Stimulated activated CD8-positive, alpha-beta memory T cell treated with anti-CD3 and anti-CD28 coated beads, Interleukin-15, amount 100 ng/mL, for 4 hours (primary cell): ENCODE measurements around the gene EIF2AK3.
"Not testable (repeated sequence)": the region's sequence is repeated elsewhere in the genome, so short reads cannot be mapped to it uniquely, and the experiment has no call there.

Experiments
- DNase-seq, 2 donors: peaks; one replicate each; pipeline ENCODE4 v3.0.0-alpha.2; 2020; ENCODE audit warnings: low read depth in 2 of 2

EIF2AK3 gene

DNA sequence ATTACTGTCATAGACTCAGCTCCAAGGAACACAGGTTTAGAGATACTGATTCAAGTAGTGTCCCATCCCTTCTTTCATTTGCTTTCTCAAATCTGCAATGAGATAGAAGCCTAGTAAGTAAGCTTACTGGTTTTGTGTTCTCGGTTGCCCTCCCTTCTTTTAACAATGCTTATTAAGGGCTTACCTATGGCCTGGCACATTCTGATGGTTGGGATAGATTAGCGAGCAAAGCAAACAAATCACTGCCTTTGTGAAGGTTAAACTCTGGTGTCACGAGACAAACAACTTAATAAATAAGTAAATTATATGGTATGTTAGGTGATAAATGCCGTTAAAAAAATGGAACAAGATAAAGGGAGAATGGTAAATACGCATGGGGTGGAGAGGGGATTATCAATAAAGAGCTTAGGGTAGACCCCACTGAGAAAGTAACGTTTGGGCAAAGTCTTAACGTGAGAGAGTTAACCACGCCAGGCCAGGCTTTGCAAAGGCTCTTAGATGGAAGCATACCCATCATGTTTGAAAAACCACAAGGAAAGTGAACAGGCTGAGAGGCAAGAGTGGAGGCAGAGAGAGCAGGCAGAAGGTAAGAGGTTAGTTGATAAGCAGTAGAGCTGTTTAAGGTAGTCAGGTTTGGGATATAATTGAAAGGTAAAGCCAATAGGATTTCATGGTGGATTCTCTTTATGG is 31.0 kb downstream of the EIF2AK3 start:
- DNase-seq = no peak

DNA sequence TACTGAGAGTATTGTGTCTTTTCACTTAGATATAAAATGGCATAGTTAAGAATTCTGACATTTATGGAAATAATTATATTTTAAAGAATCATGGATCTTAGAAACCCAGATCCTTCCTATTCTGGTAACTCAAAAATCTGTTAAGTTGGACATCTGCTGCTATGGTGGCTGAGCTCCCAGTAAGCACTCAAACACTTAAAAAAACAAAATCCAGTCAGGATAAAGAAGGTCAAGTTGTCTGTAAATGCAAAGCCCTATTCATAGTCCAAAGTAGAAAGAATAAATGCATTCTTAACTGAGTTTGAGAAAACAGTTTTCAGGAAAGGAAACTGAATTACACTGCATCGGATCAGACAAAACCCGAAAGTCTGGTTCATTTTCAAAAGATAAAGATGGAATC is 35.6 kb downstream of the EIF2AK3 start:
- DNase-seq = no peak

DNA sequence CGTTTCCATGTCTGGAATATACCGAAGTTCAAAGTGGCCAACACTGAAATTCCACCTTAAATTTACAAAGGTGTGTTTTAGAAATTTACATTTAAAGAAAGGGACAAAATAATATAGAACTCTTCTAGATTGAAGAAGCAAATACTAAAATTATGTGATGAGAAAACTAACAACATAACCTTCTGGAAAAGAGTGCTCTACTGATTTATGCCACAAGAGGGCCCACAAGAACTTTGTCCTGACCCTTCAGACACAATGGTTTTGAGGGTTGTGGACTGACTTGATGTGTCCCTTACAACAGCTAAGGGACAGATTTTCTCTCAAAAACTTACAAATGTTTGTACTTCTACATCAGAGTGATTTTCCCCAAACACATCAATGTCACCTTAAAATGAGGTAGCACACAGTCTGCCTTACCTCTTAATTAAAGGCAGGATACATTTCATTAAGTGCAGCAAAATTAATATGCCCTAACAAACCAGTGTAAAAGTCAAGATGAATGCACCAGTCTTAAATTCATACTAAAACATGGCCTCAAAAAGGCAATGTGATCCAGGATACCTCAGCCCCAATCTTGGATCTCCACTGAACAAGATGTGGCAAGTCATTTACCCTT is 36.2 kb downstream of the EIF2AK3 start:
- peak in 1 of 2 donors; percentile 8 for DNase-seq

DNA sequence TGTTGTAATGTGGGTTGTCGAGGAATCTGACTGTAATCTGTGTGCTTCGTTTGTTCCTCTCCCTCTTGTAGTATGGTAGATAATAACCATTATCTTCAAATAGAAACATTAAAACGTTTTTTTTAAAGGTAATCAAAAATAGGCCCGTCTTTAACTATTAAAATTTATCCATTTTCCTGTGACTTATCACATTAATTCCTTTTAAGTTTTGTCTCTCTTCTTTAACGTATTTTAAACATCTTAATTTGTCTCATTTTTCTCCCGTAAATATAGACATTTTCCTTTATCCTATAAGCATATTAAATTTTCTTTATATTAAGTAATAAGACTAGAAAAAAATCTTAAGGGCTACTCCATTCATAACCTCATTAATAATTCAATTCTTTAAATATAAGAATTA is 41.3 kb downstream of the EIF2AK3 start:
- DNase-seq = no peak

DNA sequence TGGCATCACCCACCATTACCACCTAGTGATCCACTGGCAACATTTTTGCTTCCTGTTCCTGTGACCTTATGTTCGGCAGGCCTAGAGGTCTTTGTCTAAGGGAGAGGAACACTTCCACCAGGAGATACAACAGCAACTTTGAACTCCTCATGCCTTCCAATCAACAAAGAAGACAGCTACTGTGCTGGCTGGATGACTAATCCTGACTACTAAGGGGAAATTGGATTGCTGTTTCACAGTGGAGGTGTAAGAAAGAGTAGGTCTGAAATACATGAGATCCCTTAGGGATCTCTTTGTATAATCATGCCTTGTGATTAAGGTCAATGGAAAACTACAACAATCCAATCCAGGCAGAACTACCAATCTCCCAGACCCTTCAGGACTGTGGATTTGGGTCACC is 45.2 kb downstream of the EIF2AK3 start:
- no peak for DNase-seq

DNA sequence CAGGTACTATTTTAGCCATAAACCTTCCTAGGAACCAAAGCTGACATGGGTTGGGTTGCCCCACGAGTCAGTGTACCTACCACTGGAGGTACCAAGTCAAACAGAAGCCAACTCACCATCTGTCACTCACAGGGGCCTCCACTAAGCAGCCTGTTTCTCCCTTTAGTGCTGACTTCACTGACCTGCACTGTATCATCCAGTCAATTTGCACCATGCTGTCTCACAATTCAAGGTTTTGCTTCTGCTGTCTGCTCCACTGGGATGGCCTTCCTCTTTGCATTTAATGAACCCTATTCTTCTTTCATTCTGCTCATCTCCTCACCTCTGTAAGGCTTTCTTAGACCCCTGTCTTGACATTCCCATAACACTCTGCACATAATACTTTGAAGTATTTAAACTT is 47.2 kb downstream of the EIF2AK3 start:
- DNase-seq = no peak

DNA sequence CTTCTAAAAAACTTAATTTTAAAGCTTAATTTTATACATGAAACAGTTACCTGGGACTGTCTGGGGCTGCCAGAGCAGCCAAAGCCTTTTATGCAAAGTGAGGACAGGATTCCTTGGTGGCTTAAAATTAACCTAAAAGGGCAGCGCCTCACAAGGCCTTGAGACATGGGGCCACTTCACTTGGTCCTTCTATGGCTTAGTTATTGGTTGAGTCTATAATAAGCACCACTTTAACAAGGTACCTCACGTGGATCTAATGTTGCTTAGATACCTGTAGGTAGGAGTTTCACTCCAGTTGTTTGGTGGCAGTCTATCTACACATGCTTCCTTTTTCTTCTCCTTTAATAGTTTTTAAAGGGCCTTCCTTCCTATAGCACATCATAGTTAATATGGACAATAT is 51.6 kb downstream of the EIF2AK3 start:
- no peak for DNase-seq

DNA sequence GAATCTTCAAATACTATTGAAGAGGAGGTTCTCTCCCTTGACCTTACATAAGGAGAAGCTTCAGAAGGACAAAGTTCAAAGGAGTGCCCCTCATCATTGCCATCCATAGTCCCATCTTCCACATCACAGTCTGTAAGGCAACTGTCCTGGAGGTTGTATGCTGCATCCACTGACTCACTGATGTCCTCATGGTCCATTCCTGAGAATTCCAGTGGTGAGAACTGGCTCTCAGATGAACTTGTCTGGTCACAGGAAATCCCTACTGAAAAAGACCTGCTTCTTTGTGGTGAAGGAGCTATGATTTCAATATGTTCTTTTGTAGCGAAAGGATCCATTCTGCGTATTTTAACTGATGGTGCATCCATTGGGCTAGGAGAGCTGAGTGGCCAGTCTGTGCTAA is 52.2 kb downstream of the EIF2AK3 start:
- no peak for DNase-seq

DNA sequence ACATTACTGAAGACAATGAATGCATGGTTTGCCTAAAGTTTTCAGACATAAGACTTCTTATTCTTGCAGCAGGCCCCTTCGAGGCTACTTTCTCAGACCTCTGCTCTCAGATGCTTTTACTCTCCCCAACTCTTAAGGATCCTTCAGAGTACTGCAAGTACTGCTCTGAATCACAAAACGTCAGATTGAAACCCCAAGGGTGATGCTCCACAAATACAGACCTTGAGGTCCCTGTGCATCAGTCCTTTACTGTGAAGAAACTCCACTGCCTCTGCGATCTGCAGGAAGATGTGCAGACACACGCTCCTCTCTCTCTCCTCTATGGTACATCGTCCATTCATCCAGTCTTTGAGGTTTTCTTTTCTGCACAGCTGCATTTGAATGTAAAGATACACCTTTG is 52.8 kb downstream of the EIF2AK3 start:
- no peak for DNase-seq

DNA sequence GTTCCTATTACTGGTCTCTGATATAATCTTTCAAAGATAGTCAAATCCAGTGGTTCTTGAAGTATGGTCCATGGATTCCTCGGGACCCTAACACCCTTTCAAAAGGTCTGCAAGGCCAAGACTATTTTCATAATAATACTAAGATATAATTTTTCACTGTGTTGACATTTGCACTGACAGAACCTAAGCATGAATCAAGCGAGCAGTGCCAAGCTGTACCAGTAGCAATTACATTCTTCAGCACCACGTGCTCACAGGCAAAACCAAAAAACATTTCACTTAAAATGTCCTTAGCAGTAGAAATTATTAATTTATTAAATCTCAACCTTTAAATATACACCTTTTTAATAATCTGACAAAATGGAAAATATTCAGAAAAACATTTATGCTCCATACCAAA is 59.1 kb downstream of the EIF2AK3 start:
- no peak for DNase-seq

DNA sequence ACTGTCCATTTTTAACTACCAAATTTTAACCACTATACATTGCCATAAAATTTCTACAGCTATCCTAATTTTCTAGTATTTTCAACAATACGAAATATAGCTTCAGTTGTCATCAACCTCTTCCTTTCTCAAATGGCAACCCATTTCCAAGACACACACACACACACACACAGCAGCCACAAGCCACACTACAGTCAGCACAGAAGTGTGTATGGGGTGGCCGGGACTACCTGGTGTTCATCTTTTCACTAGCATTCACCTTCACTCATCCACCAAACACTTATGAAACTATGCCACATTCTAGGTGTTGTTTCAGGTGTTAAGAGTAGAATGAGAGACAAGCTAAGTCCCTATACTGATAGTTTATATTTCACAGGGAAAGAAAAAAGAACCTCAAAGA is 62.9 kb downstream of the EIF2AK3 start:
- no peak for DNase-seq

DNA sequence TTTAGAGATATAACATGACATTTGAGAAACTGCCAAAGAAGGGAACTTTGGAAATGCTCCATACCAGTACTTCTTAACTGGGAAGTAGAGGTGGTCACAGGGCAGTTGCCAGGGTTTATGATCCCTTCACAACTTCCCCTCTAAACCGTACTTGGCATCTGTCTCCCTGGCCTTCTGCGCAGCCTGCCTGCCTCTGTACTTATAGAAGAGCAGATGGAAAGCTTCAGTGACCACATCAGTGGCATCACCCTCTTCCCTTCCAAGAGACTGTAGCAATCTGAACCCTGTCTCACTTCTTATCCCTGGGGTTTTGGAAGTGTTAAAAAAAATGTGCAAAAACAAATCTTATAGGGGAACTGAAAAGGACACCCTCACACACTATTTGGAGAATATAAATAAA is 64.1 kb downstream of the EIF2AK3 start:
- DNase-seq = no peak

DNA sequence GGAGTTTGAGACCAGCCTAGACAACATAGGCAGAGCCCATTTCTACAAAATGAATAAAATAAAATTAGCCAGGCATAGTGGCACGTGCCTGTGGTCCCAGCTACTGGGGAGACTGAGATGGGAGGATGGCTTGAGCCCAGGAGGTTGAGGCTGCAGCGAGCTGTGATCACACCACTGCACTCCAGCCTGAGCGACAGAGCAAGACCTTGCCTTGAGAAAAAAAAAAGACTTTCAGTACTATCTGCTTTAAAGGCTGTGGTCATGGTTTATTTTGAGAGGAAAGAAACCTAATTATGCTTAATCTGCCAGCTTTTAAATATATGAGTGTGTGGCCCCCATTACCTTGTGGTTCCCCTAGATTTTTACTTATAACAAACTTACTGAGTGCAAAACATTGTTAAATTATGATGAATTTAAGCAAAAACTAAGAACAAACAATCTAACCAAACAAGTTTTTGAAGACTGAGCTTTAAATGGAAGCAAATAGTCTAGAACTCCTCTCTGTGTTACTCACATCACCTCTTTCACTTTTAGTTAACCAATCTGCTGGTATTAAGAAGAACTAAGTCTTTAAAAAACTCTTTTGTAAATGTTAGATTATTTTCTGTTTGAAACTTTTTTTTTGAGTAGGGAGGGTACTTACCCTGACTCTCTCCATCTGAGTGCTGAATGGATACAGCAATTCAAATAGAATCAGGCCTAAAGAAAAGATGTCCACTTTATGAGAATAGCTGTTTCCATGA is 65.4 kb downstream of the EIF2AK3 start:
- DNase-seq = no peak

DNA sequence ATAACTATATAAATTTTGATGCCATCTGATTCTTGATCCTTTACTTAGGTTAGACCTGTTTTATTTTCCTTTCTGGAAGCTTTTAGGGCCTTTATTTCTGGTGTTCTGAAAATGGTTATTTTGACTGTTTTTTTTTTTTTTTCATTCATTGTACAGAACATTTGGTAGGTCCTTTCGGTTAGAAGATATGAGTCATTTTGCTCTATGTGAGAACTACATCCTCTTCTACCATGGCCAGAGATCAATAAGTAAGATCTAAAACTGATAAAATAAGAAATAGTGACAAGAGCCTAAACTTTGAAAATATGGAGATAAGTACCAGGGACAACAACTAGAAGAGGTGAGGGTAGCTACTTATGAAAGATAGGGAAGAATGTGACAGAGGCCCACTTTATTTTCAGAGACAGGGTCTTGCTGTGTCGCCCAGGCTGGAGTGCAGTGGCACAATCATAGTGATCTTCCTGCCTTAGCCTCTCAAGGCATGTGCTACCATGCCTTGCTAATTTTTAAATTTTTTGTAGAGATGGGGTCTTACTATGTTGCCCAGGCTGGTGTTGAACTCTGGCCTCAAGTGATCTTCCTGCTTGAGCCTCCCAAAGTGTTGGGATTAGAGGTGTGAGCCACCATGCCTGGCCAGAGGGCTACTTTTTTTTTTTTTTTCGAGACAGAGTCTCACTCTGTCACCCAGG is 66.5 kb downstream of the EIF2AK3 start:
- DNase-seq = no peak

DNA sequence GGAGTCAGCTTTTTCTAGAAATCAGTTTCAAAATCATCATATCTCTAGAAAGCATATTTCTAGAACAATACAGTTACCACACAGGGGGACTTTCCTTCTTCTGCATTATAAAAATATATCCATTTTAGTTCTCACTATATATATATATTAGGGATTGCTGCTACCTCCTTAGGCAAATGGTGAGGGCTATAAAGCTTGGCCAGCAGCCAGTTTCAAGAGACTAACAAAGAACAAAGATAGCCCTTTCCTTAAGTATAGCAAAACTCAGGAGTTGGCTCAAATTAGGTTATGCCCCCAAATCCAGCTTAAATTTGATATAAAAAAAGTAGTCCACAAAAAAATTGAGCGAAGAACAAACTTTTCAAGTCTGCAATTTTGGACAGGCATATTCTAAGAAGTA is 70.0 kb downstream of the EIF2AK3 start:
- no peak for DNase-seq

DNA sequence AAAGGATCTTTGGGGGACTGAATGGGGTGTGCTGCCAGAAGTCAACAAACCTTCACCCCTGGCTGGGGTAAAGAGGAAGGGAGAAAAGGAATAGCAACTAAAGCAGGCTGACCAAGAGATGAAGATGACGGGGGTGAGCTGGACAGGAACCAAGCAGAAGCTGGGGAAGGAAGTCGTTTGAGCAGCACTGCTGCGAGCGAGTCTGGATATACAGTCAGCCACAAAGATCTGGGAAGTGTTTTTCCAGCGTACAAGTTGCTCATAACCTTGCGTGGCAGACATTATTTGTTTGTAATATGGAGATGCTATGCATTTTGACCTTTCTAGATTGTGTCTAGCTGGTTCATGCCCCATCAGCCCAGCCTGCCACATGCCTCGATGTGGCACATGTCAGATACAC is 71.2 kb downstream of the EIF2AK3 start:
- no peak for DNase-seq

DNA sequence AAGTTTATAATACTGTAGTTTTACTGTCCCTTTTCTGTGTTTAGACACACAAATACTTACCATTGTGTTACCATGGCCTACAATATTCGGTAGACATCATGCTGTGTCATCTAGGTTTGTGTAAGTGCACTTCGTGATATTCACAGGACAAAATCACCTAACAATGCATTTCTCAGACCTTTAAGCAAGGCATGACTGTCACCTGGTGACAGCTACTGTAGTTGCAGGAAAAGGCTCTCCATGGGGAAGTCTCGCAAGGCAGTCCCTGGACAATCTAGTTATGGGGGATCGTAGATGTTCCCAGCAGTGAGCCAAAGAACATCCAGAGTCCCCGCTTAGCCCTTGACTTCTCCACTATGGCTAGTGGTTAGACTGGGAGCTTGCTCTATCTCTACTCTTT is 73.1 kb downstream of the EIF2AK3 start:
- DNase-seq = no peak

DNA sequence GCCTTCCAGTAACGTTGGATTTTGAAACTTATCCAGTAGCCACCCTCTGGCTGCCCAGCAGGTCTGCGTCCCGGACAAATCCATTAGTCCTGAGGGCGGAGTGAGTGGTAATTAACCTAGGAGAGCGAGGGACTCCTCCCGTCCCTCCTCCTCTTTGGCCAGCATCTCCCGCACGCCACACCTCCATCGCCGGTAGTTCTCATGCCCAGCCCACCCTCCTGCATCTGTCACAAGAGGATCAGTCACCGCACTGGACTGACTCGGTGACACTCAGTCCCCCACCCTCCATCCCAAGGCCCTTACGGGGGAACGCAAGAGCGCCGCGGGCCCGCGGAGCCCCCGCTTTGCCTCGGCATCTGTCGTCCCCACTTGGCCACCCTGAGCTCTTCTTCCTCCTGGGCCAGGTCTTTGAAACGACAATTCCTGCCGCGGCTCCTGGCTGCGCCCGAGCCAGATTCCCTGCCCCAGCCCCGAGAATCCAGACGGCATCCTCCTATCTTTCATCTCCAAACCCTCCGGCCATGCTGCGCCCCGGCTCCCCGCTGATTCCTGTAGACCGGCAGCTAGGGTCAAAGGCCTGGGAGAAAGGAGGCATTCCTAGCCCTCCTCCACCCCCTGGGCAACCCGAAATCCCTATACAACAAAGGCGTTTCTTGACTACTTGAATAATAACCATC is 77.5 kb downstream of the EIF2AK3 start:
- DNase-seq = no peak

DNA sequence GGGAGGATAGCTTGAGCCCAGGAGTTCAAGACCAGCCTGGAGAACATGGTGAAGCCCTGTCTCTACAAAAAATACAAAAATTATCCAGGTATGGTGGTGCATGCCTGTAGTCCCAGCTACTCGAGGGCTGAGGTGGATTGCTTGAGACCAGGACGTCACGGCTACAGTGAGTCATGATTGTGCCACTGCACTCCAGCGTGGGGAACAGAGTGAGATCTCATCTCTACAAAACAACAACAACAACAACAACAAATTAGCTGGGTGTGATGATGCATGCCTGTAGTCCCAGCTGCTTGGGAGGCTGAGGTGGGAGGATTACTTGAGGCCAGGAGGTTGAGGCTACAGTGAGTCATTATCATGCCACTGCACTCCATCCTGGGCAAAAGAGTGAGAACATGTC is 81.0 kb downstream of the EIF2AK3 start:
- DNase-seq = not testable (repeated sequence)

DNA sequence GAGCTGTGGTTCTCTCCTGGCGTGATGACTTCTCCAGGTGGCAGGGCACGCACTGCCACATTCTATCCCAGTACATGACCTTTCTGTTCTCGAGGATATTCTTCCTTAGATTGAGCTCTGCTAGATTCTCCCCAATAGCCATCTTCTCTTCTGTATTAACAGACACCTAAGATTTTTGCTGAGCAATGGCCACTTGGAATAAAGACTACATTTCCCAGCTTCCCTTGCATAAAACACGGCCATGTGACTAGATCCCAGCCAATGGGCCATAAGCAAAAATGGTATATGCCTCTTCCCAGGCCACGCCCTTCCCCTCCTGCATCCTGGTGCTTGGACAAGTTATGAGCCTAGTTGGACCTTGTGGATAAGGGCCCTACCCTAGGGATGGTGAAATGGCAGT is 82.1 kb downstream of the EIF2AK3 start:
- no peak for DNase-seq

DNA sequence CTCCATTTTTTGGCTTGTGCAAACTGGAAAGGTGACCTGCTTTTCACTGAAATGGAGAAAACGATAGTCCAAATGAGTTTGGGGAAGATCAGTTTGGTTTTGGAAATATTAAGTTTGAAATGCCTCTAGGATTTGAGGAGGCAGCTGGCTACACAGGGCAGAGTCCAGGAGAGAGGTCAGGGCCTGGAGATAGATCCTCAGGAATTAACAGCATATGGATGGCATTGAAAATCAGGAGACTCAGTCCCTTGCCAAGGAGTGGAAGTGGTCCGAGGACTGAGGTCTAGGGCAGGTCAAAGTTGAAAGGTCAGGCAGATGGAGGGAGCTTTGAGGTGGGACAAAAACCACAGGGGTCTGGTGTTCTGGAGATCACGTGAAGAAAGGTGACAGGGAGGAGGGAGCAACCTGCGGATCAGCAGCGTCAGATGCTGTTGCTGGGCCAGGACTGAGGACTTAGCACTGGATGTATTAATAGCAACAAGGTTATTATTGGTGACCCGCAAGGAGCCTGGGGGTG is 83.7 kb downstream of the EIF2AK3 start:
- no peak for DNase-seq

DNA sequence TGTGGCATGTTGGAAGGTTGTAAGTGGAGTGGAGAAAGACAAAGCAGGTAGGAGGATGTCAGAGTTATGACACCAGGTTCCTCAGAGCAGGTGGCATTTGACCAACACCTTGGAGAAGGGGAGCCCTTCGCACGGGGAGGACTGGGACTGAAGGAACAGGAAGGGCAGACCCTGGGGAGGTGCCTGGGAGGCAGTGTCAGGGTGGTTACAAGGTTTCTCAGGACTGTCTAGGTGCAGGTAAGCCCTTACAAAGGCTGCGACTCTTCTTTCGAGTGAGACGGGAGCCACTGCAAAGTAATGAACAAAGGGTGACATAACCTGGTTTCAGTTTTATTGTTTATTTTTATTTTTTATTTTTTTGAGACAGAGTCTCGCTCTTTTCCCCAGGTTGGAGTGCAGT is 84.6 kb downstream of the EIF2AK3 start:
- DNase-seq = no peak
